Activated CD8-positive, alpha-beta memory T cell treated with anti-CD3 and anti-CD28 coated beads for 1 hour (primary cell): ENCODE data around the gene POLR2B.
"Not testable (repeated sequence)": the region's sequence is repeated elsewhere in the genome, so short reads cannot be mapped to it uniquely, and the experiment has no call there.

Experiments
- DNase-seq, 2 donors: peaks; one replicate each; pipeline ENCODE4 v3.0.0-alpha.2; 2020; ENCODE audit warnings: low read depth in 1 of 2; ENCODE audit errors: extremely low read depth in 1 of 2

The POLR2B gene

GRCh38 chr4:56978750-56979303, at the start of gene POLR2B:
POLR2B (plus strand) TSS chr4:56978896; CDS start chr4:56978986, 90 bp downstream.
- DNase-seq = peak; percentile 64 to 67

- DNase-seq = no peak
Observed at GRCh38 chr4:56930638-56931037, 48.1 kb upstream of the POLR2B start.

GRCh38 chr4:56931924-56932323, 46.8 kb upstream of the POLR2B start:
- DNase-seq = no peak

DNA sequence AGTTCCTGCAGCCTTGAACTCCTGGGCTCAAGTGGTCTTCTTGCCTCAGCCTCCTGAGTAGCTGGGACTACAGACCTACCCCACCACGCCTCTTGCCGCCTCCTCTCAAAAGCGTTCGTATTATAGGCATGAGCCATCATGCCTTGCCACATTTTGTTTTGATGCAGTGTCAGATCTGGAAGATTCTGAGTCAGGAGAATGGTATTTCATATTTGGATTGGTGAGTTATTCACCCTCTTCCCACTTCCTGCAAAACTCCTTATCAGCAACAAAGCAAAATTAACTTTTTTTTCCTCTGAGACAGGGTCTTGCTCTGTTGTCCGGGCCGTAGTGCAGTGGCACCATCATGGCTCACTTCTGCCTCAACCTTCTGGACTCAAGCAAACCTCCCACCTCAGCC, 41.4 kb upstream of the POLR2B start:
- DNase-seq = no peak

- DNase-seq = not testable (repeated sequence)
Observed at GRCh38 chr4:56939826-56940225, 38.9 kb upstream of the POLR2B start.

DNA sequence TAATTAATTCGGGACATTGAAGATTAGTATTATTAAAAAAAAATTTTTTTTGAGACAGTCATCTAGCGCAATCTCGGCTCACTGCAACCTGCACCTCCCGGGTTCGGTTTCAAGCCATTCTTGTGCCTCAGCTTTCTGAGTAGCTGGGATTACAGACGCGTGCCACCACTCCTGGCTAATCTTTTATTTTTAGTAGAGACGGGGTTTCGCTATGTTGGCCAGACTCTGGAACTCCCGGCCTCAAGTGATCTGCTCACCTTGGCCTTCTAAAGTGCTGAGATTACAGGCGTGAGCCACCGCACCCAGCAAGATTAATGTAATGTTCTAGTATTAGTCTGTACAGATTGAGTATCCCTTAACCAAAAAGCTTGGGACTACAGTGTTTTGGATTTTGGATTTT, 38.3 kb upstream of the POLR2B start:
- DNase-seq = no peak

GRCh38 chr4:56940971-56941370, 37.7 kb upstream of the POLR2B start:
- no peak for DNase-seq

- DNase-seq = no peak
Observed at GRCh38 chr4:56941403-56941802, 37.3 kb upstream of the POLR2B start.

DNA sequence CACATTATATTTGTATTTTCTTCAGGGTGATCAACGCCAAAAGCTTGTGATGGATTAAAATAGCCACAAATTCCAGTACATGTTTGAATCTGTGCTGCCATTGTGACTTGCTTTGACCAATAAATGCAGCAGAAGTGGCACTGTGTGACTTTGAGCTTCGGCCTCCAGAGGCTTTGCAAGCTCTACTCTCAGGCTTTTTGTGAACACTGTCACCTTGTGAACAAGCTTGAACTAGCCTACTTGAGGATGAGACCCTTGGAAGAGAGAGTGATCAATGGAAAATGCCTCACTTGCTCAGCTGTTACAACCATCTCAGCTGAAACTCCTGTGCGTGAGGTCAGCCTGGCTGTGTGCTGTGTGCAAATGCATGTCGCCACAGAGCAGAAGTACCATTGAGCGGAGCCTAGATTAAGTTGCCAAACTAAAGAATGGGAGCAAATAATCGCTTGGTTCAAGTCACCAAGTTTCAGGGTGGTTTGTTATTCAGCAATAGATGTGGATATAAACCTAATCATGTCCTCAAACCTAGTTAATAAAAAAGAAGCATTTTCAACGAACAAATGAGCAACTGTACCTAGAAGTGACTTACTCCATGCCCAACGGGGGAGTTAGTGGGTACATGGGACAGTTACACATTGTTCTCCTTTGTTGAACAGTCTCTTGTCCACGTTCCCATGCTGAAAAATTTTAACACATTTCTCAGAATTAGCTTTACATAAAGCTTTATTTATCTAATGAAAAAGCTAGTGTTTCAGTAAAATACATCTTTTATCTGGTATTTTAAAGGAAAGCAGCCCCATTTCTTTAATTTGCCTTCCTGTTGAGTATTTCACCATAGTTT, 24.8 kb upstream of the POLR2B start:
- no peak for DNase-seq

DNA sequence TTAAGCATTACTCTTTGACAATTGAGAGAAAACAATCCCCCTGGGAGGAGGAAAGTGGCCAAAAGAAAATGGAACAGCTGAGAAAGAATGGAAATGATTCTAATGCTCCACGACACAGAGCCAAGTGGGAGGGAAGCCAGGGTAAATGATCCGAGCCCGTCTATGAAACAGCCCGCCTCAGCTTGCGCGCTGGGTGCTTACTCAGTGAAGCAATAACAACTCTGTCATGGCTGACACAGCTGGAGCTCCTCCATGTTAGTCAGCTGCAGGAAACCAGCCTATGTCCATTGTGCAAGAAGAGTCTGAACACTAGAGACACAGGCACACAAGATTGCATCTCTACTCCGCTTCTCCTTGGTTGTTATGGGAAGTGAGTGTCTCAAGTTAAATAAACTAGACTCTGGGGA, 20.6 kb upstream of the POLR2B start:
- no peak for DNase-seq

DNA sequence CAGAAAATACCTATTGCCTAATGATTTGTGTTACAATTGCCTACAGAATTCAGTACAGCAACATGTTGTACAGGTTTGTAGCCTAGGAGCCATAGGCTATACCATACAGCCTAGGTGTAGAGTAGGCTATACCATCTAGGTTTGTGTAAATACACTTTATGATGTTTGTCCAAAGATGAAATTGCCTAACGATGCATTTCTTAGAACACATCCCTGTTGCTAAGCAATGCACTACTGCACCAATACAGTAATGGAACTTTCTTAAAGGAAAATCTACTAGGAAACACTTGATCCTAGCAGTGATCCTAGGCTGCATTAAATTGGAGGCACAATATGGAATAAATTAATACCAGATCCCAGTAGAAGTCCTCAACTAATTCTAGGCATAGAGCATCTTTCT, 19.6 kb upstream of the POLR2B start:
- no peak for DNase-seq

DNA sequence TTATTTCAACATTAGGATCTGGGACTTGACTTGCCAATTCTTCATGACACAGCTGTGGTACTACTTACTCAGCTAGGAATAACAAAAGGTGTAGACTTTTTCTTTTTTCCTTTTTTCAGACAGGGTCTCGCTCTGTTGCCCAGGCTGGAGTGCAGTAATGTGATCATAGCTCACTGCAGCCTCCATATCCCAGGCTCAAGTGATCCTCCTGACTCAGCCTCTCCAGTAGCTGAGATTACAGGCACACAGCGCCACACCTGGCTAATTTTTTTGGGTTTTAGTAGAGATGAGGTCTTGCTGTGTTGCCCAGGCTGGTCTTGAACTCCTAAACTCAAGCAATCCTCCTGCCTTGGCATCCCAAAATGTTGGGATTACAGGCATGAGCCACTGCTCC, 17.6 kb upstream of the POLR2B start:
- no peak for DNase-seq

GRCh38 chr4:56971383-56971782, 7.3 kb upstream of the POLR2B start:
- DNase-seq = no peak

GRCh38 chr4:56972389-56972788, 6.3 kb upstream of the POLR2B start:
- DNase-seq = no peak

DNA sequence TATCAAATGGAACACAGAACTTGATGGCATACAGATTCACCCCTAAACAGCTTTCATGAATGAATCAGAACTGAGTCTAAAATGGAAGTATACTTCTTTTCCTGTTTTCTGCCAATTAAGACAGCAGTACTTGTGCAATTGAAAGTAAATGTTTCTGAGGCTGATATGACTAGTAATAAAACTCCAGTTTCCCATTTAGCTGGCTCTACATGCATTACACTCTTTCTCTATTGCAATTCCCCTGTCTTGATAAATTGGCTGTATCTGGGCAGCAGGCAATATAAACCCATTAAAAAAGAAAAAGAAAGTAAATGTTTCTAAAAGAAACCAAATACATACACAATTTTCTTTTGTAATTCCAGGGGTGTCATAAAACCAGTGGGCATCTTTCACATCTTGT, 5.9 kb upstream of the POLR2B start:
- no peak for DNase-seq

DNA sequence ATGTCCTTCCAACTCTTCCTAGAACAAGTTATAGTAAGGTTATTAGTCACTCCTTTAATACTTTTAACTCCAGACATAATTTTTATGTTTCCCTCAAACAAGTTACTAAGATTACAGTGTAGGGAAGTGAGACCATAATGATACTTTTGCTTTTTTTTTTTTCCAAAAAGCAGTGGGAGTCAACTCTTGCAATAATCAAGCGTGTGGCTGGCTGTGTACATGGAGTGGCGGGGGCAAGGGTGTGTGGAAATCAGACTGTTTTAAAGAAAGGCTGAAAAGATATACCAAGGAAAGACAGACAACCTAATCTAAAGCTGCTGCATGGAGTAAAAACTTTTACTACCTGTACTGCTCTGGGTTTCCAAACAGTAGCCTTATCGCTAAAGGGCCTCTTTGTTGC, 5.4 kb upstream of the POLR2B start:
- DNase-seq = no peak

- DNase-seq = no peak
Observed at GRCh38 chr4:56976283-56976836, 2.3 kb upstream of the POLR2B start.

DNA sequence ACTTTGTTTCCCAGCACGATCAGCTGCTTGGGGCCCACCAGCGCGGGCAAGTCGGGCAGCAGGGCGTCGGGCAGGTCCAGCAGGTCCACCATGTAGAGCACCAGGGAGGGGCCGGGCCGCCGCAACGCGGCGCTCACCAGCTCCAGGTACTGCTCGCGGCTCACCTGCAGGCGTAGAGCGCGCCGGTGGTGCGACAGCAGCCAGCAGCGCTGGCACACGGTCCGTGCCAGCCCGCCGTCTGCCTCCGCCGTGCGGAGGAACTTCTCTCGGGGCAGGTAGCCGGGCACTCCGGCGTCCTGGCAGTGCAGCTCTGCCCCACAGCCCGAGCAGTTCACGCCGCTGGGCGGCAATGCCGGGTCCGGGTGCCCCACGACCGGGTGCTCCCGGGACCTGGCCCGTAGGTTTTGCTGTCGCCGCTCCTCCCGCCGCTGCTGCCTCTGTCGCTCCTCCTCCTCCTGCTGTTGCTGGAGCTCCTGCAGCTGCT, 1.8 kb upstream of the POLR2B start:
- DNase-seq = peak in 1 of 2 donors; percentile 27

- DNase-seq = peak; percentile 90 to 93
Observed at GRCh38 chr4:56977321-56978012, 1.2 kb upstream of the POLR2B start, which contains the start of gene NOA1. NOA1 (minus strand) TSS chr4:56977606; CDS start chr4:56977585, 21 bp downstream.

DNA sequence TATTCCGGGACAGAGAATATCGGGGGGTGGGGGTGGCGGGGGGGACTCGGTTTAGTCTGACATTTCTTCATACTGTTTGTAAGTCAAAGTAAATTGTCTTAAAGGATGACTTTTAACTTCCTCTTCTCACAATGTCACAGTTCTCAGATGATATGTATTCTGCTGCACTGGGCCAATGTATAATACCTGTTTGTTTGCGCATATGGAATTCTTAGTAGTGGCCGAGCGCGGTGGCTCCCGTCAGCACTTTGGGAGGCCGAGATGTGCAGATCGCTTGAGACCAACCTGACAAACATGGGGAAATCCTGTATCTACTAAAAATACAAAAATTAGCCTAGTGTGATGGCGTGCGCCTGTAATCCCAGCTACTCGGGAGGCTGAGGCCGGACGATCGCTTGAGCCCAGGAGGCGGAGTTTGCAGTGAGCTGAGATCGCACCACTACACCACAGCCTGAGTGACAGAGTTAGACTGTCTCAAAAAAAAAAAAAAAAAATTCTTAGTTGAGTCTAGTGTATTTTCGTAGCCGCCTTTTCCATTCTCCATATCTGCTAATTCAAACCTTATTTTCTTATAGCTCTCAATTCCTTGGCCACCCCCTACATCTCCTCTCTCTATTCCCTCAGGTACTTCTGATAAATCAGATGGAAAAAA, 851 bp downstream of the POLR2B start:
- peak in 1 of 2 donors; percentile 15 for DNase-seq

DNA sequence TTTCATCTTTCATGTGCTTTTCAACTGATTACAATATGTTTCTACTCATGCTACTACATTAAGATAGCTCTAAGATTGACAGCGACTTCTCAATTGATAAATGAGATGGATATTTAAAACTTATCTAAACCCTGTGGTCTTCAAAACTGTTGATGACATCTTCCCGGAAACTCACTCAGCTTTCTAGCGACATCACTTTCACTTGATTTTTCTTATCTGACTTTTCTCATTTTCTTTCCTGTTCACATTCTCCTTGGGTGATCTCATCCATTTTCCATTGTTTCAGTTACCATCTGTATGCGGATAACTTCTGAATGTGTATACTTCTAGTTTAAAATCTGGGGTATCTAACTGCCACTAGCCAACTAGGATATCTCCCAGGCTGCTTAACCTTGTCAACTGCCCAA, 3.1 kb downstream of the POLR2B start:
- DNase-seq = no peak
